KMS-11 (cell line): ENCODE results near the gene HPSE2.

Experiments
- H2AFZ ChIP-seq: fragments of 200-600 bp; sonication (generic); 2 replicates; pipeline ENCODE4 v1.6.1; 2016; ENCODE audit warnings: antibody characterized with exemption, mixed run types, low read depth
- H3K27ac ChIP-seq: fragments of 200-600 bp; sonication (generic); 2 replicates; pipeline ENCODE4 v1.6.1; 2016; ENCODE audit warnings: mild to moderate bottlenecking, mixed run types
- H3K27me3 ChIP-seq: fragments of 200-600 bp; sonication (generic); 2 replicates; pipeline ENCODE4 v1.6.1; 2017; ENCODE audit warnings: mild to moderate bottlenecking, low read depth, mixed run types, moderate library complexity; ENCODE audit not compliant: insufficient read depth
- H3K36me3 ChIP-seq: fragments of 200-600 bp; sonication (generic); 2 replicates; pipeline ENCODE4 v1.6.1; 2017; ENCODE audit warnings: mild to moderate bottlenecking, mixed run types; ENCODE audit not compliant: insufficient read depth
- H3K4me1 ChIP-seq: fragments of 200-600 bp; sonication (generic); 2 replicates; pipeline ENCODE4 v1.6.1; 2016; ENCODE audit warnings: mild to moderate bottlenecking, low read depth, mixed run types; ENCODE audit not compliant: poor library complexity, severe bottlenecking
- H3K4me2 ChIP-seq: fragments of 200-600 bp; sonication (generic); 2 replicates; pipeline ENCODE4 v1.7.0; 2016; ENCODE audit warnings: mild to moderate bottlenecking, mixed run types
- H3K4me3 ChIP-seq: fragments of 200-600 bp; sonication (generic); IDR thresholded peaks from 2 replicates; pipeline ENCODE4 v1.6.1; 2017; ENCODE audit warnings: low read depth, low read length, mixed read lengths; ENCODE audit not compliant: insufficient read depth
- H3K79me2 ChIP-seq: fragments of 200-600 bp; sonication (generic); 2 replicates; pipeline ENCODE4 v1.6.1; 2016; ENCODE audit warnings: low read depth, mixed run types; ENCODE audit not compliant: insufficient read depth
- H3K9ac ChIP-seq: fragments of 200-600 bp; sonication (generic); 2 replicates; pipeline ENCODE4 v1.6.1; 2016; ENCODE audit warnings: mild to moderate bottlenecking, mixed run types
- H4K20me1 ChIP-seq: fragments of 200-600 bp; sonication (generic); 2 replicates; pipeline ENCODE4 v1.6.1; 2016; ENCODE audit warnings: mild to moderate bottlenecking, mixed run types; ENCODE audit not compliant: insufficient read depth
- TF ChIP-seq, protein P1 (sequence below): fragments of 200-600 bp; sonication (generic); conservative IDR thresholded peaks from 2 replicates; pipeline ENCODE4 v1.6.1; 2017; ENCODE audit warnings: low read depth, mild to moderate bottlenecking, antibody characterized with exemption, low read length, moderate library complexity, mixed read lengths

The HPSE2 gene

DNA sequence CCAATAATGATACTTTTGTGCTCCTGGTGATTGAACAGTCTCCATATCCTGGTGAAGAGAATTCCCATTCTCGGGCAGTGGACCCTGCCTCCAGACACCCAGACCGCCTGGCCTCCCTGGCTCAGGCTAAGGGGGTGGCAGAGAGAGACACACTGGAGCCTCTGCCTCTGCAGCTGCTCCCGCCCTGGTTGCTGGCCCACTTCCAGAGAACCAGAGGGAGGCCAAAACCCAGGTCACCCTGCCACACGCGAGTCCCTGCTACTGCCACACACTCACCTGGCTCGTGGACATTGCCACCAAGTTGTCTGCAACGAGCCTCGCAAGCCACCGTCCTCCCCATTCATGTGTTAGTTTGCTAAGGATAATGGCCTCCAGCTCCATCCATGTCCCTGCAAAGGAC, 221.8 kb downstream of the HPSE2 start:
- H3K4me1 ChIP-seq, result no peaks in the 10 kb centered on the region
- no peaks in the 10 kb centered on the region for H3K36me3 ChIP-seq
- no peak overlapping the region for H3K4me3 ChIP-seq
- H3K79me2 ChIP-seq, result no peaks in the 10 kb centered on the region
- no peak overlapping the region for H3K9ac ChIP-seq
- H2AFZ ChIP-seq, result no peak overlapping the region
- no peaks in the 10 kb centered on the region for H4K20me1 ChIP-seq
- TF ChIP-seq, protein P1, sequence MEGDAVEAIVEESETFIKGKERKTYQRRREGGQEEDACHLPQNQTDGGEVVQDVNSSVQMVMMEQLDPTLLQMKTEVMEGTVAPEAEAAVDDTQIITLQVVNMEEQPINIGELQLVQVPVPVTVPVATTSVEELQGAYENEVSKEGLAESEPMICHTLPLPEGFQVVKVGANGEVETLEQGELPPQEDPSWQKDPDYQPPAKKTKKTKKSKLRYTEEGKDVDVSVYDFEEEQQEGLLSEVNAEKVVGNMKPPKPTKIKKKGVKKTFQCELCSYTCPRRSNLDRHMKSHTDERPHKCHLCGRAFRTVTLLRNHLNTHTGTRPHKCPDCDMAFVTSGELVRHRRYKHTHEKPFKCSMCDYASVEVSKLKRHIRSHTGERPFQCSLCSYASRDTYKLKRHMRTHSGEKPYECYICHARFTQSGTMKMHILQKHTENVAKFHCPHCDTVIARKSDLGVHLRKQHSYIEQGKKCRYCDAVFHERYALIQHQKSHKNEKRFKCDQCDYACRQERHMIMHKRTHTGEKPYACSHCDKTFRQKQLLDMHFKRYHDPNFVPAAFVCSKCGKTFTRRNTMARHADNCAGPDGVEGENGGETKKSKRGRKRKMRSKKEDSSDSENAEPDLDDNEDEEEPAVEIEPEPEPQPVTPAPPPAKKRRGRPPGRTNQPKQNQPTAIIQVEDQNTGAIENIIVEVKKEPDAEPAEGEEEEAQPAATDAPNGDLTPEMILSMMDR, result no peak
- no peak overlapping the region for H3K27ac ChIP-seq
- H3K4me2 ChIP-seq, result no peak overlapping the region
- H3K27me3 ChIP-seq, result no peaks in the 10 kb centered on the region

DNA sequence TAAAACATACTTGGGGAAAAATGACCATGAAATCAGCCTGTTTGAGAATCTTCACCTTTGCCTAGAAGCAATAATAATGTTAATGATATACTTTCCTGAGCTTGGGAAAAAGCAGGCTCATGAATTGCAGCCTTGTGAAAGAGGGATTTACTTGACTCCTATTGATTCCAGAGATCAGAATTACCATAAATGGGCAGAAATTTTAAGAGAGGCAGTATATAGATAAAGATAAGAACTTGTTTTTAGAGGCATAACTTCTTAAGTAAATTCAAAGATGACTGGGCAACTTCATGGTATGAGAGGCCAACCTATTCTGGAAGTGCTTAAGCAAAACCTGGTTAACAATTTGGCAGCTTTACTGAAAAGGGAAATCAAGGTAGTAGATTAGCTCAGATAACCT, 225.4 kb downstream of the HPSE2 start:
- Histone ChIP-seq H3K4me2 (no peak overlapping the region), H3K9ac (no peak overlapping the region), H3K79me2 (no peaks in the 10 kb centered on the region), H3K27me3 (no peaks in the 10 kb centered on the region), H2AFZ (no peak overlapping the region), H3K4me1 (no peaks in the 10 kb centered on the region), H3K4me3 (no peak overlapping the region), H3K27ac (no peak overlapping the region), H3K36me3 (no peaks in the 10 kb centered on the region), H4K20me1 (no peaks in the 10 kb centered on the region)
- TF ChIP-seq, protein P1, result no peak

DNA sequence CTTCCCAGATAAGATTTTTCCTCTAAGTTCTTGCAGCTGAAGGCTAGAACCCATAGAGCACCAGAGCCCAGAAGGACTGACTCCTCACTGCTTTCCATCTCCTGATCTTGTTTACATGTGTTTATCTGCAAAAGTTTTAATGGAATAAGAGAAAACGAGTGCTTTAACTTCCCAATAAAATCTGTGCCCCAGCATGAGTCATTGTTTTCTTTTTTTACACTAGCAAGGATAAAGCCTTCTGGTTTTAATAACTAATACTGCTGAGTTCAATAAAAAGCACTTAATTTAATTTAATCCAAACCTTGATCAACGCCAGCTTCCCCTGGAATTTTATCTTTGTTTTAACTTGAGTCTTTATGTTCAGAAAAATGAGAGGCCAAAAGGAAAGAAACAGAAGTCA, 227.6 kb downstream of the HPSE2 start:
- TF ChIP-seq, protein P1, result no peak
- Histone ChIP-seq H3K36me3 (no peaks in the 10 kb centered on the region), H3K27ac (no peak overlapping the region), H2AFZ (no peak overlapping the region), H3K4me1 (no peaks in the 10 kb centered on the region), H3K4me3 (no peak overlapping the region), H3K79me2 (no peaks in the 10 kb centered on the region), H3K27me3 (no peaks in the 10 kb centered on the region), H3K9ac (no peak overlapping the region), H4K20me1 (no peaks in the 10 kb centered on the region), H3K4me2 (no peak overlapping the region)

DNA sequence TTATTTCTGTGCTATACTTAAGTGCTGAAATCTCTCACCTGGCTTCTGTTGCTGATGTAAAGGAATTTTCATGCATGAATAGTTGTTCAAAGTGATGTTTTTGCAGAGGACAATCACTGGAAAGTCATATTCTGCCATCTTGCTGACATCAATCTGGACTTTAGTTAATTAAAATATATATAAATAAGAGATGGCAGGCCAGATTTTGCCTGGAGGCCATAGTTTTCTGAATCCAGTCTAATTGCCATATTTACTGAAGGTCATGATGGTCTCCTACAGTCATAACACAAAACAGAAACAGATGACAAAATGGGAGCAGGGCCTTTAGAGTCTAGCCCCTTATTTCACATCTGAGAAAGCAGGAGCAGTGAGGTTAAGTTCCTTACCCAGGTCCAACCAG, 228.2 kb downstream of the HPSE2 start:
- Histone ChIP-seq H3K4me1 (no peaks in the 10 kb centered on the region), H3K4me3 (no peak overlapping the region), H4K20me1 (no peaks in the 10 kb centered on the region), H2AFZ (no peak overlapping the region), H3K9ac (no peak overlapping the region), H3K27me3 (no peaks in the 10 kb centered on the region), H3K36me3 (no peaks in the 10 kb centered on the region), H3K4me2 (no peak overlapping the region), H3K79me2 (no peaks in the 10 kb centered on the region), H3K27ac (no peak overlapping the region)
- TF ChIP-seq, protein P1, result no peak

DNA sequence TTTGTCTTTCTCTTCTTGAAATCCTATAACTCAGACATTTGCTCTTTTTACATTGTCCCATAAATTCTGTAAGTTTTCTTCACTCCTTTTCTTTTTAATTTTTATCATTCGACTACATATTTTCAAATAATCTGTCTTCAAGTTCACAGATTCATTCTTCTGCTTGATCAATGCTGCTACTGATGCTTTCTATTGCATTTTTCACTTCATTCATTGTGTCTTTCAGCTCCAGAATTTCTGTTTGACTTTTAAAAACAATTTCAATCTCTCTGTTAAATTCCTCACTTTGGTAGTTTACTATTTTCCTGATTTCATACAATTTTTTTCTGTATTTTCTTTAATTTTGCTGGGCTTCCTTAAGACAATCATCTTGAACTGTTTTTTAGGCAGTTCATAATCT, 230.4 kb downstream of the HPSE2 start:
- H3K9ac ChIP-seq, result no peak overlapping the region
- TF ChIP-seq, protein P1, result no peak
- H3K27ac ChIP-seq, result no peak overlapping the region
- H3K27me3 ChIP-seq, result no peaks in the 10 kb centered on the region
- no peak overlapping the region for H3K4me2 ChIP-seq
- no peak overlapping the region for H2AFZ ChIP-seq
- no peaks in the 10 kb centered on the region for H3K79me2 ChIP-seq
- no peaks in the 10 kb centered on the region for H3K36me3 ChIP-seq
- H3K4me3 ChIP-seq, result no peak overlapping the region
- H3K4me1 ChIP-seq, result no peaks in the 10 kb centered on the region
- H4K20me1 ChIP-seq, result no peaks in the 10 kb centered on the region
